Calu3 (cell line): ENCODE results near the gene RTL10. TPM values are rescaled to one million over a fixed set of nuclear protein-coding genes. Genes with fewer than 3 reads are reported as not detected.

Experiments
- BruUV-seq: library from RNA; stranded (reverse); fragments of 400-500 nt; replicated peaks from 2 replicates; lab custom pipeline; 2021; lab: Mats Ljungman, UMichigan
- CTCF ChIA-PET: fragments of 300-600 bp; sonication (Branson Sonifier 250); formaldehyde crosslinking; loops from one replicate; lab custom pipeline; 2022; ENCODE audit warnings: antibody characterized with exemption; lab: Charles Lee
- DNase-seq: peaks from one replicate; pipeline ENCODE4 v3.0.0; 2022
- H3K27ac Mint-ChIP-seq: one replicate; pipeline ENCODE4 v1.8.0; 2022; ENCODE audit warnings: mixed read lengths; ENCODE audit not compliant: unreplicated experiment
- H3K27me3 Mint-ChIP-seq: one replicate; pipeline ENCODE4 v1.8.0; 2022; ENCODE audit warnings: mixed read lengths; ENCODE audit not compliant: unreplicated experiment
- H3K36me3 Mint-ChIP-seq: one replicate; pipeline ENCODE4 v1.8.0; 2022; ENCODE audit warnings: mild to moderate bottlenecking, moderate library complexity, mixed read lengths; ENCODE audit not compliant: insufficient read depth, unreplicated experiment
- H3K4me1 Mint-ChIP-seq: one replicate; pipeline ENCODE4 v1.8.0; 2022; ENCODE audit warnings: mild to moderate bottlenecking, low read depth, mixed read lengths; ENCODE audit not compliant: unreplicated experiment
- H3K4me3 Mint-ChIP-seq: one replicate; pipeline ENCODE4 v1.8.0; 2022; ENCODE audit warnings: mild to moderate bottlenecking, low read depth, moderate library complexity, mixed read lengths; ENCODE audit not compliant: unreplicated experiment
- H3K9me3 Mint-ChIP-seq: one replicate; pipeline ENCODE4 v1.8.0; 2022; ENCODE audit warnings: low read depth, mixed read lengths; ENCODE audit not compliant: unreplicated experiment
- CTCF ChIP-seq: fragments of 200-600 bp; IDR thresholded peaks from one replicate; pipeline ENCODE4 v1.8.0; 2022; ENCODE audit warnings: antibody characterized with exemption; ENCODE audit not compliant: unreplicated experiment
- intact Hi-C: fragments of 100-400 bp; cut with micrococcal nuclease; formaldehyde crosslinking; loops from one replicate; pipeline ENCODE4 v1.10.0; 2022; ENCODE audit not compliant: unreplicated experiment
- total RNA-seq: library from RNA; stranded (reverse); gene quantifications from 2 replicates; pipeline ENCODE4 v1.2.3, GENCODE V29; 2022

Gene RTL10
- total RNA-seq, 1 experiment from 2014 or later, result 26.2 TPM

DNA sequence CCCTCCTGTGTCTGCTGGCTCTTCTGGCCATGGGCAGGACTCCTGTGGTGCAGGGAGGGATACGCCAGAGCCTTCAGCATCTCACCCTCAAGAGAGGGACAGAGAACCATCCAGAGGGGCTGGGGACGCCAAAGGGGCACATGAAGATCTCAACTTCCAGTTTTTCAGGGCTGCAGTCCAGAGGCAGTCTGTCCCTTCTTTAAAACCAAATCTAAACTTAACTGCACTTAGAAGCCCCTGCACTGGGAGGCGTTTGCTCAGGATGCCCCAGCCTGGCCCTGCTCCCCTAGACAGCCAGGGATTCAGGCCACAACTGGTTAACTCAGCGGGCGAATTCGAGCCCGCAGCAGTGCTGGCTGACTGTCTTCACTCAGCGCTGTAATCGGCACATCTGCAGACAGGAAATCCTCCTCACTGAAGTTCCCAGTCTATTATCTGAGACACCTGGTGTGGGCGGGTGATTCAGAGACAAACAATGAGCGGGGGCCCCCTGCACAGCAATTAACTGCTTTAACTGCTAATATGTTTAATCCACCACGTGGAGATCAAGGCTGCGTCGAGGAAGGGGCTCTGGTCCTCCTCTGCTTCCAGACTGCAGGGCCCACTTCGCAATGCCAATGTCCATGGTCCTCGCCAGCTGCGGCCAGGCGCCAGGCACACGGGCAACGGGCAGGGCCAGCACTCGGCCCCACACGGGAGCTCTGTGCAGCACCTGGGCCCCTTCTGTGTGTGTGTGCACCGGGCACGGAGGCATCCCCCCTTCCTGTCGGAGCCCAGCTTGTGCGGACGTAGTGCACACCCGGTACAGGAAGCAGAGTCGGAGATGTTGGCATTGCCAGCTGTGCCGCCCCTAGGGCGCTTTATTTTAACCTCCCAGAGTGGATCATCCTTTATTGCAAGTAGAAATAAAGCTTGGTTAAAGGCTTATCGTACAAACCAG lies 36.9 kb upstream of the RTL10 start:
- Mint-ChIP-seq H3K4me1 (no peaks in the 10 kb centered on the region), H3K4me3 (no peak overlapping the region), H3K27ac (no peak overlapping the region), H3K36me3 (peaks cover 1% of the 10 kb centered on the region), H3K27me3 (no peaks in the 10 kb centered on the region), H3K9me3 (no peaks in the 10 kb centered on the region)
- intact Hi-C loops, result no loop called here
- no peak for DNase-seq
- CTCF ChIA-PET, result no interaction called here
- BruUV-seq, result no TSS peak
- TF ChIP-seq CTCF, result no peak

DNA sequence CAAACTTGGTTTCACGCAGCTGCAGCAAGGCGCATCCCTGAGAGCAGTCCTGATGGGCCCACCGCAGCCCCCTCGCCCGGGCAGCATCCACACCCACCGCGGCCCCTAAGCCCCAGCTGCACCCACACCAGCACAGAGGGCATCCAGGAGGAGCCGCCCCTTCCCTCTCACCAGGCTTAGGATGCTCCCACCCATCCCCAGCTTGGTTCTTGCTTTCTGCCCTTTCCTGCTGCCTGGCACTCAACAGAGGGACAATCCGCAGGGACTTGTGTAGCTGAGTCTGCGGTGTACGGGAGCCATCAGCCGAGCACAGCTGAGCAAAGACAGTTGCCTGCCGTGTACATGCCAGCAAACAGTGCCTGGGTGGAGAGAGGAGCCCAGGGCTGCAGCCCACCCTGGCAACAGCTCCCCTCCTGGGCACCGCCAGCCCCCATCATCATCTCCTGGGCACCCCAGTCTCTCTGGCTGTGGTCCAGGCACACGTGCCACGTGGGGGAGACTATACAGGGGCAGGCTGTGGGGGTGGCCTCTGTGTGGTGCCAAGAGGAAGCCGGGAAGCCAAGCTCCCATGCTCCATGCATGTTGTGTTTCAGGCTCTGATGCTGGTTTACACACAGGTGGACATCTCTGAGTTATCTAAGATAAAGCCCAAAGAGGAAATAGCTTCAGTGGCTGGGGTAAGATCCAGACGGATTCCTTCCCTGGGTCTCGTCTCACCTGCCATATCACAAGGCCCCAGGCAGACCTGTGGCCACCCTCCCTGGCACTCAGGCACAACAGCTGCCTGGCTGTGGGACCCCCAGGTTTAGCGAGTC lies 36.0 kb upstream of the RTL10 start:
- TF ChIP-seq CTCF, result no peak
- intact Hi-C loops, result no loop called here
- Mint-ChIP-seq H3K9me3 (no peaks in the 10 kb centered on the region), H3K4me1 (no peaks in the 10 kb centered on the region), H3K27me3 (no peaks in the 10 kb centered on the region), H3K27ac (no peak overlapping the region), H3K4me3 (no peak overlapping the region), H3K36me3 (peaks cover 6% of the 10 kb centered on the region)
- no peak for DNase-seq
- no TSS peak for BruUV-seq
- CTCF ChIA-PET, result no interaction called here

DNA sequence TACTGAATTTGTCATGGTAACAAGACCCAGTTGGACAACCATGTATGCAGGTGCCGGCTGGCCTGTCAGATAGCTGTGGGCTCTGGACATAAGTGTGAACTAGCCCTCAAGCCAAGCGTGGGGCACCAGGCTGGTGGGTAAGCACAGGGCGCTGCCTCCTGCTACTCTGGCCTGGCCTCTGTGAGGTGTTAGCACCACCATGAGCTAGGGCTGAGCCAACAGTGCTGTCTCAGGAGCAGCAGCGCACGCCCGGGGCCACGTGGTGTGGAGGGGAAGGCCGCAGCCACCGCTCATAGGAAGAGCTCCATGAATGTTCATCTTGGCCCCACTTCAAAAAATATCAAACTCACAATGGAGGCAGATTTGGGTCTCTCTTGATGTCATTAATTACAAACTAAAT lies 35.3 kb upstream of the RTL10 start:
- CTCF ChIA-PET, result no interaction called here
- no peaks in the 10 kb centered on the region for H3K9me3 Mint-ChIP-seq
- no peak overlapping the region for H3K4me3 Mint-ChIP-seq
- peaks cover 6% of the 10 kb centered on the region for H3K36me3 Mint-ChIP-seq
- BruUV-seq, result no TSS peak
- DNase-seq, result no peak
- intact Hi-C loops, result no loop called here
- no peak for TF ChIP-seq CTCF
- H3K27me3 Mint-ChIP-seq, result no peaks in the 10 kb centered on the region
- no peaks in the 10 kb centered on the region for H3K4me1 Mint-ChIP-seq
- H3K27ac Mint-ChIP-seq, result no peak overlapping the region

DNA sequence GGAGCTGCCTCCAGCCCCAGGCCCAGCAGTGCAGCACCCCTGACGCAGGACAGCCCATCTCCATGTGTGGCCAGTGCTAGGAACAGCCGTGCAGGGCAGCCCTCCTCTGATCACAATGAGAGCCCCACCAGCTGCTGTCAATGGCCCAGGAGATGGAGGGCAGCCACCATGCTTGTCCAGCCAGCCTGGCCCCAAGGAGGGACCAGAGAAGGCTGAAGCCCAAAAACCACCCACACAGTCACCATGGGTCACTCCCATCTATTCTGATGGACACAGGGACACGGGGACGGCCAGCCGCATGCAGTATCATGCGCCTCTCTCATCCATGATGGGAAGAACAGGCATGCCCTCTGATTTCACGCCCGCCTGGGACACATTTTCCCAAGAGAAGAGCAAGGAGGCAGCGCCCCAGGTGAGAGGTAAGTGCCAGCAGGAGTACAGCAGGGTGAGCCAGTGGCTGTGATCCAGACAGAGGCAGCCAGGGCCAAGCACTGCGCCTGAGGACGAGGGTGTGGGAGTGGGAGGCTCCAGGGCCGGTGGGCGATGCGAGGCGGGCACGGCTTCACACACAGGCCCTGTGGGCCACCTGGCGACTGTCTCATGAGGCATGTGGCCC lies 33.6 kb upstream of the RTL10 start:
- CTCF ChIA-PET, result no interaction called here
- Mint-ChIP-seq H3K4me3 (no peak overlapping the region), H3K4me1 (no peaks in the 10 kb centered on the region), H3K36me3 (peaks cover 6% of the 10 kb centered on the region), H3K27ac (no peak overlapping the region), H3K9me3 (no peaks in the 10 kb centered on the region), H3K27me3 (no peaks in the 10 kb centered on the region)
- no peak for DNase-seq
- intact Hi-C loops, result no loop called here
- TF ChIP-seq CTCF, result no peak
- BruUV-seq, result no TSS peak
